Measurements from ENCODE around the gene C11orf24. TPM values are rescaled to one million over a fixed set of nuclear protein-coding genes. Genes with fewer than 3 reads are reported as not detected.

C11orf24 gene
- total and polyA plus RNA-seq, 9 of the 15 experiments (the other 6 are each of a cell fraction or from before 2014, with no cell fraction given), result 2.0 to 65.2 (median 32.5) TPM

DNA sequence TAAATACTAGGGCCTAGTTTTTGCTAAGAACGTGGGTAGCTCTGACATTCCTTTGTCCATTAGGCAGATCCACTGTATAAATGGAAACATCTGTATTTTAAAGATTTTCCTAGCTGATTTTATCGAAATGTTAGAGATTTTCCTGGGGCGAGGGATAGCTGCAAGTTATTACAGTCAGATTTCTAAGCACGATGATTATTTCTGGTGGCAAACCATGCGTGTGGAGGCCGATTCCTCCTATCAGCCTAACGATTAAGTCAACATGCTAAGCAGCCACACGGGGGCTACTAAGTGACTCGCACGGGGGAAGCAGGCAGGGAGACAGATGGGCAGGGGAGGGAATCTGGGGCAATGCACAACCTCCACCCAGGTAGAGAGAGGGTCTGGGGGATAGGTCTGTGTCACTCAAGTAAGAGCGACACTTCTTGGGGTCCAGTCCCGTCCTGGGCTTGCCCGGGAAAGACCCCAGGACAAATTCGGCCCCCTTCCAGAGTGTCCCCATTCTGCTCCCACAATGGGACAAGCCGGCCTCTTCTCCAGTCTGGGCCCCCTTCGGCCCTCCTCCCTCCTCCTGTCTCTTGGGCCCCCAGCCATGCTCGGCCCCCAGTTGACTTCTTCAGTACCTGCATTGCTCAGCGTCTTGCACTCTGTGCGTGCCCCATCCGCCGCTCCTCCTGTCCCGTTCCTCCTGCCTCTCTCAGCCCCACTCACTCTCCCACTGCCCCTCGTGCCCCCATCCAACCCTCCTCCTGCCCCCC is 571 bp downstream of the C11orf24 start (continued):
- TF ChIP-seq, protein P1, sequence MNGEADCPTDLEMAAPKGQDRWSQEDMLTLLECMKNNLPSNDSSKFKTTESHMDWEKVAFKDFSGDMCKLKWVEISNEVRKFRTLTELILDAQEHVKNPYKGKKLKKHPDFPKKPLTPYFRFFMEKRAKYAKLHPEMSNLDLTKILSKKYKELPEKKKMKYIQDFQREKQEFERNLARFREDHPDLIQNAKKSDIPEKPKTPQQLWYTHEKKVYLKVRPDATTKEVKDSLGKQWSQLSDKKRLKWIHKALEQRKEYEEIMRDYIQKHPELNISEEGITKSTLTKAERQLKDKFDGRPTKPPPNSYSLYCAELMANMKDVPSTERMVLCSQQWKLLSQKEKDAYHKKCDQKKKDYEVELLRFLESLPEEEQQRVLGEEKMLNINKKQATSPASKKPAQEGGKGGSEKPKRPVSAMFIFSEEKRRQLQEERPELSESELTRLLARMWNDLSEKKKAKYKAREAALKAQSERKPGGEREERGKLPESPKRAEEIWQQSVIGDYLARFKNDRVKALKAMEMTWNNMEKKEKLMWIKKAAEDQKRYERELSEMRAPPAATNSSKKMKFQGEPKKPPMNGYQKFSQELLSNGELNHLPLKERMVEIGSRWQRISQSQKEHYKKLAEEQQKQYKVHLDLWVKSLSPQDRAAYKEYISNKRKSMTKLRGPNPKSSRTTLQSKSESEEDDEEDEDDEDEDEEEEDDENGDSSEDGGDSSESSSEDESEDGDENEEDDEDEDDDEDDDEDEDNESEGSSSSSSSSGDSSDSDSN (IDR thresholded peaks at IDR 0.05; ENCODE audit: borderline replicate concordance in 1 of 2, low read depth in 2 of 2, low read length in 2 of 2), result peak in 1 of 2 experiments; percentile 49; a peak in 1 of 4 replicates
- TF ChIP-seq, protein P2, sequence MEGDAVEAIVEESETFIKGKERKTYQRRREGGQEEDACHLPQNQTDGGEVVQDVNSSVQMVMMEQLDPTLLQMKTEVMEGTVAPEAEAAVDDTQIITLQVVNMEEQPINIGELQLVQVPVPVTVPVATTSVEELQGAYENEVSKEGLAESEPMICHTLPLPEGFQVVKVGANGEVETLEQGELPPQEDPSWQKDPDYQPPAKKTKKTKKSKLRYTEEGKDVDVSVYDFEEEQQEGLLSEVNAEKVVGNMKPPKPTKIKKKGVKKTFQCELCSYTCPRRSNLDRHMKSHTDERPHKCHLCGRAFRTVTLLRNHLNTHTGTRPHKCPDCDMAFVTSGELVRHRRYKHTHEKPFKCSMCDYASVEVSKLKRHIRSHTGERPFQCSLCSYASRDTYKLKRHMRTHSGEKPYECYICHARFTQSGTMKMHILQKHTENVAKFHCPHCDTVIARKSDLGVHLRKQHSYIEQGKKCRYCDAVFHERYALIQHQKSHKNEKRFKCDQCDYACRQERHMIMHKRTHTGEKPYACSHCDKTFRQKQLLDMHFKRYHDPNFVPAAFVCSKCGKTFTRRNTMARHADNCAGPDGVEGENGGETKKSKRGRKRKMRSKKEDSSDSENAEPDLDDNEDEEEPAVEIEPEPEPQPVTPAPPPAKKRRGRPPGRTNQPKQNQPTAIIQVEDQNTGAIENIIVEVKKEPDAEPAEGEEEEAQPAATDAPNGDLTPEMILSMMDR (IDR thresholded peaks at IDR 0.05 in 2 of 3, conservative IDR thresholded peaks at IDR 0.05 in 1 of 3; ENCODE audit: insufficient read depth in 2 of 3, low read depth in 1 of 3, low read length in 3 of 3), result peak; percentile 58 to 68 (median 65)
- TF ChIP-seq HDGF (IDR thresholded peaks at IDR 0.05) (peak; percentile 47; the same call in 1 of the 2 replicates), POLR2AphosphoS5 (IDR thresholded peaks at IDR 0.05; ENCODE audit: control insufficient read depth, insufficient read depth, low read depth, low read length) (peak; percentile 51; the same call in 1 of the 2 replicates), MEF2A (IDR thresholded peaks at IDR 0.05; ENCODE audit: control insufficient read depth, low read depth, low read length) (no peak), JUND (IDR thresholded peaks at IDR 0.05; ENCODE audit: borderline replicate concordance, low read depth, low read length) (peak; percentile 74), JUND (tag; IDR thresholded peaks at IDR 0.05; ENCODE audit: borderline replicate concordance, low read depth, low read length) (peak; percentile 33; the same call in 1 of the 3 replicates), MCM2 (IDR thresholded peaks at IDR 0.05; ENCODE audit: low read depth) (no peak), NONO (IDR thresholded peaks at IDR 0.05; ENCODE audit: low read depth in 2 of 2, low read length in 1 of 2) (peak in 1 of 2 experiments; percentile 96; a peak in 2 of 4 replicates)
- TF ChIP-seq, protein P3, sequence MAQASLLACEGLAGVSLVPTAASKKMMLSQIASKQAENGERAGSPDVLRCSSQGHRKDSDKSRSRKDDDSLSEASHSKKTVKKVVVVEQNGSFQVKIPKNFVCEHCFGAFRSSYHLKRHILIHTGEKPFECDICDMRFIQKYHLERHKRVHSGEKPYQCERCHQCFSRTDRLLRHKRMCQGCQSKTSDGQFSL (CRISPR knock-in tag; IDR thresholded peaks at IDR 0.05), result no peak
- TF ChIP-seq, protein P3 (tag; IDR thresholded peaks at IDR 0.05), result no peak
- TF ChIP-seq, protein P4, sequence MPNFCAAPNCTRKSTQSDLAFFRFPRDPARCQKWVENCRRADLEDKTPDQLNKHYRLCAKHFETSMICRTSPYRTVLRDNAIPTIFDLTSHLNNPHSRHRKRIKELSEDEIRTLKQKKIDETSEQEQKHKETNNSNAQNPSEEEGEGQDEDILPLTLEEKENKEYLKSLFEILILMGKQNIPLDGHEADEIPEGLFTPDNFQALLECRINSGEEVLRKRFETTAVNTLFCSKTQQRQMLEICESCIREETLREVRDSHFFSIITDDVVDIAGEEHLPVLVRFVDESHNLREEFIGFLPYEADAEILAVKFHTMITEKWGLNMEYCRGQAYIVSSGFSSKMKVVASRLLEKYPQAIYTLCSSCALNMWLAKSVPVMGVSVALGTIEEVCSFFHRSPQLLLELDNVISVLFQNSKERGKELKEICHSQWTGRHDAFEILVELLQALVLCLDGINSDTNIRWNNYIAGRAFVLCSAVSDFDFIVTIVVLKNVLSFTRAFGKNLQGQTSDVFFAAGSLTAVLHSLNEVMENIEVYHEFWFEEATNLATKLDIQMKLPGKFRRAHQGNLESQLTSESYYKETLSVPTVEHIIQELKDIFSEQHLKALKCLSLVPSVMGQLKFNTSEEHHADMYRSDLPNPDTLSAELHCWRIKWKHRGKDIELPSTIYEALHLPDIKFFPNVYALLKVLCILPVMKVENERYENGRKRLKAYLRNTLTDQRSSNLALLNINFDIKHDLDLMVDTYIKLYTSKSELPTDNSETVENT (CRISPR knock-in tag; IDR thresholded peaks at IDR 0.05), result no peak
- TF ChIP-seq, protein P5, sequence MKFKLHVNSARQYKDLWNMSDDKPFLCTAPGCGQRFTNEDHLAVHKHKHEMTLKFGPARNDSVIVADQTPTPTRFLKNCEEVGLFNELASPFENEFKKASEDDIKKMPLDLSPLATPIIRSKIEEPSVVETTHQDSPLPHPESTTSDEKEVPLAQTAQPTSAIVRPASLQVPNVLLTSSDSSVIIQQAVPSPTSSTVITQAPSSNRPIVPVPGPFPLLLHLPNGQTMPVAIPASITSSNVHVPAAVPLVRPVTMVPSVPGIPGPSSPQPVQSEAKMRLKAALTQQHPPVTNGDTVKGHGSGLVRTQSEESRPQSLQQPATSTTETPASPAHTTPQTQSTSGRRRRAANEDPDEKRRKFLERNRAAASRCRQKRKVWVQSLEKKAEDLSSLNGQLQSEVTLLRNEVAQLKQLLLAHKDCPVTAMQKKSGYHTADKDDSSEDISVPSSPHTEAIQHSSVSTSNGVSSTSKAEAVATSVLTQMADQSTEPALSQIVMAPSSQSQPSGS (CRISPR knock-in tag; IDR thresholded peaks at IDR 0.05), result no peak
- TF ChIP-seq, protein P6, sequence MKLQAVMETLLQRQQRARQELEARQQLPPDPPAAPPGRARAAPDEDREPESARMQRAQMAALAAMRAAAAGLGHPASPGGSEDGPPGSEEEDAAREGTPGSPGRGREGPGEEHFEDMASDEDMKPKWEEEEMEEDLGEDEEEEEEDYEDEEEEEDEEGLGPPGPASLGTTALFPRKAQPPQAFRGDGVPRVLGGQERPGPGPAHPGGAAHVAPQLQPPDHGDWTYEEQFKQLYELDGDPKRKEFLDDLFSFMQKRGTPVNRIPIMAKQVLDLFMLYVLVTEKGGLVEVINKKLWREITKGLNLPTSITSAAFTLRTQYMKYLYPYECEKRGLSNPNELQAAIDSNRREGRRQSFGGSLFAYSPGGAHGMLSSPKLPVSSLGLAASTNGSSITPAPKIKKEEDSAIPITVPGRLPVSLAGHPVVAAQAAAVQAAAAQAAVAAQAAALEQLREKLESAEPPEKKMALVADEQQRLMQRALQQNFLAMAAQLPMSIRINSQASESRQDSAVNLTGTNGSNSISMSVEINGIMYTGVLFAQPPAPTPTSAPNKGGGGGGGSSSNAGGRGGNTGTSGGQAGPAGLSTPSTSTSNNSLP (IDR thresholded peaks at IDR 0.05; ENCODE audit: borderline replicate concordance, low read depth, low read length), result peak; percentile 79; the same call in 1 of the 2 replicates
